Sigmoid colon (tissue), 7 donors: ENCODE measurements around the gene CA11. TPM values are rescaled to one million over a fixed set of nuclear protein-coding genes. Genes with fewer than 3 reads are reported as not detected.

Experiments
- DNase-seq: peaks from one replicate; pipeline ENCODE4 v3.0.0-alpha.2; 2019
- H3K27ac ChIP-seq, 4 donors: fragments of 200-600 bp; sonication (generic); one replicate each; pipeline ENCODE4 v1.5.1; 2016 to 2019; ENCODE audit warnings: mild to moderate bottlenecking in 1 of 4
- H3K27me3 ChIP-seq, 3 donors: fragments of 200-600 bp; sonication (generic); one replicate each; pipeline ENCODE4 v1.5.1; 2019; ENCODE audit warnings: mild to moderate bottlenecking in 1 of 3
- H3K36me3 ChIP-seq, 4 donors: fragments of 200-600 bp; sonication (generic); one replicate each; pipeline ENCODE4 v1.5.1; 2016 to 2019
- H3K4me1 ChIP-seq, 4 donors: fragments of 200-600 bp; sonication (generic); one replicate each; pipeline ENCODE4 v1.5.1; 2017 to 2019
- H3K4me3 ChIP-seq, 4 donors: fragments of 200-600 bp; sonication (generic); one replicate each; pipeline ENCODE4 v1.5.1; 2017 to 2019; ENCODE audit warnings: mild to moderate bottlenecking in 2 of 4, moderate library complexity in 1 of 4
- H3K9me3 ChIP-seq, 4 donors: fragments of 200-600 bp in 3 of 4; sonication (generic) in 3 of 4; one replicate each; pipeline versions ENCODE4 v1.5.1 to v1.6.1; 2013 to 2019
- EP300 ChIP-seq, 4 donors: sonication (generic); formaldehyde crosslinking; IDR thresholded peaks; one replicate each; pipeline ENCODE4 v1.6.1; 2017; ENCODE audit warnings: antibody characterized with exemption in 4 of 4
- POLR2A ChIP-seq, 2 donors: fragments of 450-650 bp; IDR thresholded peaks; one replicate each; pipeline ENCODE4 v1.6.1; 2016; ENCODE audit warnings: antibody characterized with exemption in 2 of 2, mild to moderate bottlenecking in 2 of 2, moderate library complexity in 2 of 2
- POLR2AphosphoS5 ChIP-seq, 4 donors: sonication (generic); formaldehyde crosslinking; IDR thresholded peaks; one replicate each; pipeline ENCODE4 v1.6.1; 2017; ENCODE audit warnings: antibody characterized with exemption in 4 of 4
- WGBS, 2 donors: extraction: QIAGEN DNeasy Blood & Tissue Kit; methylation state at CpG; one replicate each; pipeline ENCODE4 v1.1.7; 2013; 5-methylcytosine and 5-hydroxymethylcytosine counted together
- intact Hi-C: fragments of 100-400 bp; cut with DNase I; formaldehyde crosslinking; loops from one replicate; pipeline ENCODE4 v1.15.1; 2023
- polyA plus RNA-seq, 3 donors: library from polyadenylated mRNA; stranded (reverse); fragments of 200-250 nt; gene quantifications; one replicate each; pipeline ENCODE4 v1.2.3, GENCODE V29; 2013
- total RNA-seq, 4 donors: library from RNA; depleted of rRNA; stranded (reverse); fragments of >200 nt; gene quantifications; one replicate each; pipeline ENCODE4 v1.1.0, GENCODE V29; 2016
- TF ChIP-seq, protein P1 (sequence below), 4 experiments: fragments of 450-650 bp in 3 of 4; fragments of 200-600 bp in 1 of 4; IDR thresholded peaks; one replicate each; pipeline ENCODE4 v1.5.1; 2016 to 2019; ENCODE audit warnings: antibody characterized with exemption in 4 of 4, mild to moderate bottlenecking in 3 of 4, moderate library complexity in 2 of 4
- donor health status: healthy with polysubstance abuse.
- donor health status: Bipolar disorder and iron deficiency.
- donor health status: healthy.

The CA11 gene
- total and polyA plus RNA-seq, 7 donors: 2.1 to 29.6 (median 13.2) TPM

DNA sequence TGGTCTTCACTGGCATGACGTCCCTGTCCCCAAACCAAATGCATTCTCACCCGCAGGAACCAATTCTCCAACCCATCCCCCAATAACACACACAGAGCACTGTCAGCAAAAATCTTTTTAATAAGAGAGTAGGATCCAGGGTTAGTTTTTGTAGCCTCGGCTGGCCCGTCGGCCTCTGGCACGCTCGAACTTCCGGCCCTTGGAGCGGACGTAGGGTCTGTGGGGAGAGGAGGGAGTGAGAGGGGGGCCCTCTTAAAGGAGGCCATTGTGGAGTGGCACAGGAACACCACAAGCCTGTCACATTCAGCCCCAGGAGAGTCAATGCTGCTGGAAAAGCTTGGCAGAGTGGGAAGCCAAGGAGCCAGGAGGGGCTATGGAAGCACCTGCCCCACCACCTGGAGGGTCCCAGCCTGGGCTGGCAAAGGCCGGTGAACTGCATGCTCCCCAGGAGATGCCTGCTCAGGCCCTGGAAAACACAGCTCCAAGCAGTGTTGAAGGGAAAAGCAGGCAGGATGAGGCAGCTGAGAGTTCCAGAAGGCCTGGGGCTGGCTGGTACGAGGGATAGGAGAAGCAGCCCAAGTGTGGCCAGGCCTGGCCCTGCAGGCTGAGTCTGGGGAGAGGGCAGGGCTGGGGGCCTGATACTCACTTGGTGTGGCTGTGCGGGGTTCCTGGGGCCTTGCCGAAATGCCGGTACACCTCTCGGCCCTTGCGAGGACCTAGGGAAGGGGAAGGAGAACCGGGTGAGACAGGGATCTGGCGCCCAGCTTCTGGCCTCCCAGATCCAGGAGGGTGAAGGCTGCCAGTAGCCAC, 30.6 kb downstream of the CA11 start:
- H3K4me1 ChIP-seq: peaks cover 0 to 43% (median 30%) of the 10 kb centered on the region in 4 donors
- no peak overlapping the region for H3K4me3 ChIP-seq
- no peaks in the 10 kb centered on the region for H3K9me3 ChIP-seq
- intact Hi-C loops: no loop called here
- WGBS, 2 donors: 35 to 70% methylated on average over 19 of the region's 19 CpGs
- H3K27me3 ChIP-seq: no peaks in the 10 kb centered on the region
- H3K36me3 ChIP-seq: peaks cover 10 to 32% (median 25%) of the 10 kb centered on the region in 4 donors
- peak overlapping the region in 2 of 4 donors; percentile 6 to 9 for H3K27ac ChIP-seq
- no peak for DNase-seq
- no peak for TF ChIP-seq POLR2A (IDR thresholded peaks at IDR 0.05)
- no peak for TF ChIP-seq POLR2AphosphoS5 (IDR thresholded peaks at IDR 0.05)
- TF ChIP-seq, protein P1, sequence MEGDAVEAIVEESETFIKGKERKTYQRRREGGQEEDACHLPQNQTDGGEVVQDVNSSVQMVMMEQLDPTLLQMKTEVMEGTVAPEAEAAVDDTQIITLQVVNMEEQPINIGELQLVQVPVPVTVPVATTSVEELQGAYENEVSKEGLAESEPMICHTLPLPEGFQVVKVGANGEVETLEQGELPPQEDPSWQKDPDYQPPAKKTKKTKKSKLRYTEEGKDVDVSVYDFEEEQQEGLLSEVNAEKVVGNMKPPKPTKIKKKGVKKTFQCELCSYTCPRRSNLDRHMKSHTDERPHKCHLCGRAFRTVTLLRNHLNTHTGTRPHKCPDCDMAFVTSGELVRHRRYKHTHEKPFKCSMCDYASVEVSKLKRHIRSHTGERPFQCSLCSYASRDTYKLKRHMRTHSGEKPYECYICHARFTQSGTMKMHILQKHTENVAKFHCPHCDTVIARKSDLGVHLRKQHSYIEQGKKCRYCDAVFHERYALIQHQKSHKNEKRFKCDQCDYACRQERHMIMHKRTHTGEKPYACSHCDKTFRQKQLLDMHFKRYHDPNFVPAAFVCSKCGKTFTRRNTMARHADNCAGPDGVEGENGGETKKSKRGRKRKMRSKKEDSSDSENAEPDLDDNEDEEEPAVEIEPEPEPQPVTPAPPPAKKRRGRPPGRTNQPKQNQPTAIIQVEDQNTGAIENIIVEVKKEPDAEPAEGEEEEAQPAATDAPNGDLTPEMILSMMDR (IDR thresholded peaks at IDR 0.05): no peak
- no peak for TF ChIP-seq EP300 (IDR thresholded peaks at IDR 0.05)

DNA sequence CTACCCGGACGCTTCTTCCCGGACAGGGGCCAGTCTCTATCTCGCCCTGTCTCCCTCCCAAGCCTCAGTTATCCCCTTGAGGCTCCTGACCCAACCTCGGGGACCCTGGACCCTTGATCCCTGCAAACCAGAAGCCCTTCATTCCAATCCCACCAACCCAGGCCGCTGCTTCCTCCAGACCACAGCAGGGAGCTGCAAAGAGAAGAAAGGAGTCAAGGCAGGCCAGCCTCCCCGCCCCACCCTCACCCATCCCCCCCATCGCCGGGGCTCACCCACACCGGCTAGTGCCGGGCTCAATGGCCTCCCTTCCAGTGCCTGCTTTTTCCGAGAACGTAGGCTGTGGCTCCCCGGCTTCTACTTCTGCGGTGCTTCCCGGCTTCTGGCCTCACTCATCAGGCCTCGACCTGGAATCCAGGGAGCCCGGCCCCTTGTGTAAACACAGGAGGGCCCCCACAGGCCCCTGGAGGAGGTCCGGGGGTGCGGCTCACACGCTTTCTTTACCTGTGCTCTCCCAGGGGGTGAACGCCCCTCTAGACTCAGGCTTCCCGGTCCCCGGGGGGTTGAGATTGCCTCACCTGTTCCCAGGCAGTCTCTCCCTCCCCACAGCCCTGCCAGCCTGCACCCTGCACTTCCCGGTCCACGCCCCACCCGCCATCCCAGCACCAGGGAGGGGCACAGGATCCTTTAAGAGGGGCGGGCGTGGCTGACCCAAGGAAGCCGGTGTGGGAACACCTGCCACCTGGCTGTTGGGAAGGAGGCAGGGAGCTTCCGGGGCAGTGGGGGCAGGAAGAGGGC, 31.4 kb downstream of the CA11 start, which contains the start of gene FAM83E:
TSS of gene FAM83E (minus strand) at position 641 of the 795 bp plus-strand sequence. CDS start 1,704 bp downstream, outside the sequence.
- peaks cover 10 to 32% (median 25%) of the 10 kb centered on the region in 4 donors for H3K36me3 ChIP-seq
- DNase-seq: no peak
- H3K27me3 ChIP-seq: no peaks in the 10 kb centered on the region
- 15 to 58% methylated on average over 31 of the region's 31 CpGs for WGBS, 2 donors
- peaks cover 0 to 35% (median 27%) of the 10 kb centered on the region in 4 donors for H3K4me1 ChIP-seq
- H3K4me3 ChIP-seq: peak within 1 kb of the TSS in 1 of 4 donors; percentile 3
- peak within 1 kb of the TSS in 2 of 4 donors; percentile 6 to 39 for H3K27ac ChIP-seq
- TF ChIP-seq POLR2A (IDR thresholded peaks at IDR 0.05): peak in 1 of 2 donors; percentile 50
- no peak for TF ChIP-seq EP300 (IDR thresholded peaks at IDR 0.05)
- TF ChIP-seq, protein P1 (IDR thresholded peaks at IDR 0.05): no peak
- TF ChIP-seq POLR2AphosphoS5 (IDR thresholded peaks at IDR 0.05): peak in 1 of 4 donors; percentile 6
- intact Hi-C loops: no loop called here
- H3K9me3 ChIP-seq: no peaks in the 10 kb centered on the region

DNA sequence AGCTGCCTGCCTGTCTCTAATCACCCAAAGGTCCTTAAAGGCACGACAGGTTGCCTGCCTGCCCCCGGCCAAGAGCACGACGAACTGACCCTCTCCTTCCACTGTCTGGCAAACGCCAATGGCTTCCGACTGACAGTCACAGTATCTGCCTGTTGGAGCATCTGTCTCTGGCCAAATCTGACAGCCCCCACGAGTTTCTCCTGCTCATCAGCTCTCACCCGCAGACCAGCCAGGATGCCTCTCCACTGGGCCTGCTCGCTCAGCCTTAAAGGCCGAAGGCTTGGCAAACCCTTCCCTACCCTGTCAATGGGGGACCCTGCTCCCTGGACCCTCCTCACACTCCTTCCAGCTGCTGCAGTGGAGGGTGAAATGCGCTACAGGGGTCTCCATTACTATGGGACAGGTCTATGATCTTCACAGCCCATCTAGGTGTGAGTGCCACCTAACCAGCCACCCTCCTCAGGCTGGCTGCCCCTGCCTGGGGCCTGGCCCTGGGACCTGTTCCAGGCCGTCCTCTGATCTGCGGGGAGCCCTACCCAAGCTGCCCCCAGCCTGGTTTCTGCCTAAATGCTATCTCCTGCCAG, 32.0 kb downstream of the CA11 start:
- TF ChIP-seq, protein P1 (IDR thresholded peaks at IDR 0.05): no peak
- TF ChIP-seq POLR2A (IDR thresholded peaks at IDR 0.05): no peak
- no peak for TF ChIP-seq EP300 (IDR thresholded peaks at IDR 0.05)
- TF ChIP-seq POLR2AphosphoS5 (IDR thresholded peaks at IDR 0.05): no peak
- no peaks in the 10 kb centered on the region for H3K27me3 ChIP-seq
- H3K4me3 ChIP-seq: peak overlapping the region in 1 of 4 donors; percentile 3
- 16 to 60% methylated on average over 13 of the region's 13 CpGs for WGBS, 2 donors
- H3K4me1 ChIP-seq: peaks cover 0 to 32% (median 27%) of the 10 kb centered on the region in 4 donors
- no peaks in the 10 kb centered on the region for H3K9me3 ChIP-seq
- no peak for DNase-seq
- H3K27ac ChIP-seq: peak overlapping the region in 2 of 4 donors; percentile 3 to 39
- intact Hi-C loops: no loop called here
- peaks cover 10 to 32% (median 25%) of the 10 kb centered on the region in 4 donors for H3K36me3 ChIP-seq

DNA sequence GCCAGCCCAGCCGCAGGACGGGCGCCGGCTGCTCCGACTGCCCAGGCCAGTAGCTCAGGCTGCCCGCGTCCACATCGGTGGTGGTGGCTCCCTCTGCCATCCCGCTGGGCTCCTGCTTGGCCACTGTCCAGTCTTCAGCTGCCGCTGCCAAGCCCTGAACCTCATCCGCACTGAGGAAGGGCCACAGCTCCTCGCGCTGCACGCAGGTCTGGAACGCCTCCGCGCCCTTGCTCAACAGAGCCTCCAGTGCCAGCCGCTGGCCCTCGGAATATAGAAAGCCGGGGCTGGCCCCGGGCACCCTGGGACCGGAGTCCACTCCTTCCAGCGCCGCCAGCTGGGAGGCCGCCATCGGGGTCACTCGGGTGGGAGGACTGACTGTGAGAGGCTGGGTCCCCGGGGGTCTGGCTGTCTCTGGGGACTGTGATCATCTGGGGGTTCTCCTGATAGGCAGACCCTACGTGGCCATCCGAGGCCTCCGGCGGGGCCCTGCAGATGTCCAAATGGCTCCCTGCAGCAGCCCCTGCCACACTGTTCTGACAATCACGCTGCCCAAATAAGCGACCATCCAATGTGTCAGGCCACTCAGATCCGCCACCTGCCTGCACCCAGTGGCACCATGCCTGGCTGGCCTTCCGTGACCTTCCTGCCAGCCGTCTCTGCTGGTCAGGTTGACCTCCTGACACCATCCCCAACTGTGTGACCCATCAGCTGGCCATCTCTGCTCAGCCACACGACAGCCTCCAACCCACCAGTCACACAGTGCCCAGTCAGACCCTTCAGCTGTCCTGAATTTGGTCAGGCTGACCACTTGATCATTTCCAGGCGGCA, 32.7 kb downstream of the CA11 start:
- 16 to 67% methylated on average over 39 of the region's 39 CpGs for WGBS, 2 donors
- H3K36me3 ChIP-seq: peaks cover 10 to 32% (median 25%) of the 10 kb centered on the region in 4 donors
- H3K4me1 ChIP-seq: peaks cover 0 to 29% (median 24%) of the 10 kb centered on the region in 4 donors
- intact Hi-C loops: no loop called here
- peak overlapping the region in 1 of 4 donors; percentile 39 for H3K27ac ChIP-seq
- no peak for DNase-seq
- TF ChIP-seq, protein P1 (IDR thresholded peaks at IDR 0.05): no peak
- TF ChIP-seq POLR2AphosphoS5 (IDR thresholded peaks at IDR 0.05) (no peak), POLR2A (IDR thresholded peaks at IDR 0.05) (no peak), EP300 (IDR thresholded peaks at IDR 0.05) (no peak)
- H3K9me3 ChIP-seq: no peaks in the 10 kb centered on the region
- no peak overlapping the region for H3K4me3 ChIP-seq
- H3K27me3 ChIP-seq: no peaks in the 10 kb centered on the region
